CD4-positive, alpha-beta T cell treated with Interleukin-4 for 1 hour (primary cell): ENCODE measurements around the gene SLC27A3.

Source experiments
- DNase-seq, 2 donors: peaks; one replicate each; pipeline ENCODE4 v3.0.0-alpha.2; 2020 to 2022

The SLC27A3 gene, protein sequence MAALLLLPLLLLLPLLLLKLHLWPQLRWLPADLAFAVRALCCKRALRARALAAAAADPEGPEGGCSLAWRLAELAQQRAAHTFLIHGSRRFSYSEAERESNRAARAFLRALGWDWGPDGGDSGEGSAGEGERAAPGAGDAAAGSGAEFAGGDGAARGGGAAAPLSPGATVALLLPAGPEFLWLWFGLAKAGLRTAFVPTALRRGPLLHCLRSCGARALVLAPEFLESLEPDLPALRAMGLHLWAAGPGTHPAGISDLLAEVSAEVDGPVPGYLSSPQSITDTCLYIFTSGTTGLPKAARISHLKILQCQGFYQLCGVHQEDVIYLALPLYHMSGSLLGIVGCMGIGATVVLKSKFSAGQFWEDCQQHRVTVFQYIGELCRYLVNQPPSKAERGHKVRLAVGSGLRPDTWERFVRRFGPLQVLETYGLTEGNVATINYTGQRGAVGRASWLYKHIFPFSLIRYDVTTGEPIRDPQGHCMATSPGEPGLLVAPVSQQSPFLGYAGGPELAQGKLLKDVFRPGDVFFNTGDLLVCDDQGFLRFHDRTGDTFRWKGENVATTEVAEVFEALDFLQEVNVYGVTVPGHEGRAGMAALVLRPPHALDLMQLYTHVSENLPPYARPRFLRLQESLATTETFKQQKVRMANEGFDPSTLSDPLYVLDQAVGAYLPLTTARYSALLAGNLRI

DNA sequence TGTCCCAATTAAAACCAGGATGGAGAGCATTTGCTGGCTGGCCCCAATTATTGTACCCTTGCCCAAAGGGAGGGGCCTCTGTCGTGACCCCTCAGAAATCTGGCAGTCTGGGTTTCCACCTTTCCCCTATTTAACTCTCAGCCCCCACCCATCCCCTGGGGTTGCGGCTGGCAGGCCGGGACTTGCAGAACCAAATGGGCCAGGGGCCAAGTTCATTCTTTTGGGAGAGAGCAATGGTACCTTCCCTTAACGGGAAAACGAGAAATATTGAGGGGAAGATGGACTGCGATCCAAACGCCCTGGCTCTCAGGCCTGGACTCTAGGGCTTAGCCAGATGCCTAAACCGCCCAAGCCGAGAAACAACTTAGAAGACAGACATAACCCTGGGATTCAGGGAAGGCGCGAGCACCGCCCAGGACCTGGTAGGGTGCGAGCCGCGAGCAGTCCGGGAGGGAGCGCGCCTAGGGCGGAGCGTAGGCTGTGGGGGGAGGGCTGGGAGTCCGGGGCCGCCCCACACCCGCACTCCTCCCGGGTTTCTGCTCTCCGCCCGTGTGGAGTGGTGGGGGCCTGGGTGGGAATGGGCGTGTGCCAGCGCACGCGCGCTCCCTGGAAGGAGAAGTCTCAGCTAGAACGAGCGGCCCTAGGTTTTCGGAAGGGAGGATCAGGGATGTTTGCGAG is at the start of gene SLC27A3:
Gene SLC27A3 (plus strand): TSS at position 628 of the 678 bp plus-strand sequence. CDS start 91 bp downstream, outside the sequence.
- DNase-seq, result no peak

DNA sequence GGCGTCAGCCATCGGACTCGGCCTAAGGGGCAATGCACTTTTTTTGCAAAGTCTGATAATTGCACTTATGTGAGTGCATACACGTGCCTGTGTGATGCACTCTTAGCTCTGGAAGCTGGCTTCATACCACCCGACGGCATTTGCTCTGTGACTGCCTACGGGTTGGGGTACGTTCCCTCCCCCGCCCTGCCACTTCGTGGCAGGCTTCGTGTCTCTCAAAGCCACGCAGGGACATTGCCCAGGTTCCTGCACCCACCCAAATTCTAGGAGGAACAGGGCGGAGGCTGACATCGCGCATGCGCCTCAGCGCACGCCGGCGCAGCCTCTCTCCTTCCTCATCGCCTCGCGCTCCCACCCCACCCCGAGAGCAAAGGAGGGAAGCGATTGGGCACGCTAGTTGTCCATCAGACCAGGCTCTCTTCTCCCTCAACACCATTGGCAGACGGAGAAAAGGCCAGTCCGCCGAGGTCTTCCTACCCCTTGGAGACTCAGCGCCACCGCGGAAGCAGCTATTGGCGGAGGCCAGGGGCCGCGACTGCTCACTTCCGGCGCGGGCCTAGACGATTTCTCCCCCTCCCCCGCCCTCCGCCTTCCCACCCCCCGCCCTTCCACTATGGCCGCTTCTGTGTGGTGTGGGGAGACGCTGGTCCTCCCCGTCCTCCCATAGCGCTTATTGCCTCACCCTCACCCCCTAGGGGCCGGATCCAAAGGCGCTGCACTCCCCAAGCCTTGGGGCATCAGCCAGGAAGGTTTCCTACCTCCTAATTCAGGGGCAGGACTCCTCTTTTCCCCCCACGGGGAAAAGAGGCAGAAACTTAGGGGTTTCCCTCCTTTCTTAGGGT is 47.5 kb upstream of the SLC27A3 start, which contains the start of gene INTS3:
Gene INTS3 (plus strand): TSS at position 588 of the 842 bp plus-strand sequence. CDS start 585 bp downstream, outside the sequence.
- peak; percentile 100 for DNase-seq

DNA sequence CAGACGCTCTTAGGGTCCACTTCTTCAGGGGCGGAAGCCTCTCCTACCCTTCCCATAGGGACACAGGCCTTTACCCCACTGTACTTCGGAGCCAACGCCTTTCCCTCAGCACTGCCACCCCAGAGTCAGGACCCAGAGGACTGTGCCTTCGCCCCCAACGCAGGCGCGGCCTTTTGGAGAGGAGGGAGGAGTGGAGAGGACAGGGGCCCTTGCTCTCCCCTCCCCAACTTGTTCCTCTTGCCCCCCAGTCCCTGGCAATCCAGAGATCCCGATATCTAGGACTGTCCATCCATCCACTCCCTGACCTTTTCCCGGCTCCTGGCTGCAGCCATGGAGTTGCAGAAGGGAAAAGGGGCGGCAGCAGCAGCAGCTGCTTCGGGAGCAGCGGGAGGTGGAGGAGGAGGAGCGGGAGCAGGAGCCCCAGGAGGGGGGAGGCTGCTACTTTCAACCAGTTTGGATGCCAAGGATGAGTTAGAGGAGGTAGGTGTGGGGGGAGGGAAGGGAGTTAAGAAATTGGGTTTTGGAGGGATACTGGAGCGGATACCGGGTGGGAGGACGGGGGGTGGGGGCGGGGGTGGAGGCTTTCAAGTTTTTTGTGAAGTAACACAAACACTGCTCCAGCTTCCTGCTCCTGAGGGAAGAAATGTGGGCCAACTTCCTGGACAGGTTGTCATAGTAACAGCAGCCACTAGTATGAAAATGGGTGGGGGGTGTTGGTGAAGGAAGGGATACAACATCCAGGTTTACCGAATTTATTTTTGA is 46.7 kb upstream of the SLC27A3 start:
- DNase-seq, result peak; percentile 14 to 27

DNA sequence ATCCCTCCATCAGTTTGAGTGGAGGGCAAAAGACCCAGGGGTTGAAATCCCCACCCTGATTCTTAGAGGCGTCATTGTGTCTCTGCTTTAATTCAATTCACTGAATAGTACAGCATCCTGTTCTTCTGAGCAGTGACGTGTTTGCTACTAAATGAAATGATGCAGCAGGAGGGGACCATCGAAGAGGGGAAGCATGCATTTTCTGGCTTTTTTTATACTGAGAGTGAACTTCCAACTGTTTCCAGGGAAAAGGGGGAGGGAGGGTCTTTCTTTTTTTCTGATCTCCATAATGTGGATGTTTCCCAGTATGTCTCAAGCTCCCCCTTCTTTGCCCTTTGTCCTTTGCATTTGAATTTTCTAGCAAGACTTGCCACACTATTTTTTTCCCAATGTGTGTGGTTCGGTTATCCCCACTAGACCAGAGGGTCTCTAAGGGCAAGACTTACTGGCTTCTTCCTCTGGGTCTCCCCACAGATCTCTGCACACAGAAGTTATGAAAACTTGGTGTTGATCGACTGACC is 44.7 kb upstream of the SLC27A3 start:
- DNase-seq, result no peak

DNA sequence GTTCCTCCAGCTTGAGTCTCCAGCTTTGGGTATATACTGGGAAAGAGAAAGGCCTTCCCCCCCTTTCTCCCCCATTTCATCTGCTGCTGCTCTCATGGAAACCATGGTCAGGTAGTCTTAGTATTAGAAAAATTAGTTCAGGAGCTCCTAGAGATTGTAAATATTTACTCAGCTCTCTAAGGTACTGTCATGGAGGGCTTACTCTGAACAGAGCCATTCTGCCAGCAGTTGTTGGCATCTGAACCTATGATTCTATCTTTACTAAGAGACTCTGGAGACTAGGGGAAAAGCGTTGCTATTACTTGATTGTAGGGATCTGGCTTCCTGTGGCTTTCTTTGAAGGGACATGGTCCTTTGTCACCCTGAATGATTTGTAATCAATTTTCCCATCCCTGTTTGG is 41.2 kb upstream of the SLC27A3 start:
- no peak for DNase-seq

DNA sequence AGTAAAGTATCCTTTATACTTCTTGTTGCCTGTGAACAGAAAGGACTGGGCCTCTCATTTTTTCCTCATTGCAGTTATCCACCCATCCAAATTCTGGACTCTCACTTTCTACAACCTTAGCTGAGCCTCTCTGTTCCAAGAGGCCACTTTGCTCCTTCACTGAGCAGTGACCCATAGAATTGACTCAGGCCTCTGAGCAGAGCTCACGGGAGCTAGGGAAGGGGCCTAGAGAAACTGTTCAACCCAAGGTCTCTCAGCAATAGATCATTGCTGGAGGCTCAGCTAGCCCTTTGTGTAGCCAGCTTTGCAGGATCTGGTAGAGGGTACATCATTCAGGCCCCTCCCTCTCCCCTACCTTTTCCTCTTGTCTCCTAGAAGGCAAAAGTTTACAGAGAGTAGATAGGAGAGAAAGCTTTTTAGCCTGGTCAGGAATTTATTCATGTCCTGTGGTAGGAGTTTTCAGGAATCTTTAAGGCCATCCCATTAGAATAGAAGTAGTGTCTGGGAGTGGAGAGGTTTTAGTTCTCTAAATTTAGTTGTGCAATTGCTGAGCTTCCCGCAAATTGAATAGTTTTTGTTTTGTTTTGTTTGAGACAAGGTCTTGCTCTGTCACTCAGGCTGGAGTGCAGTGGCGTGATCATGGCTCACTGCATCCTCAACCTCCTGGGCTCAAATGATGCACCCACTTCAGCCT is 40.7 kb upstream of the SLC27A3 start:
- DNase-seq, result peak in 1 of 2 donors; percentile 48

DNA sequence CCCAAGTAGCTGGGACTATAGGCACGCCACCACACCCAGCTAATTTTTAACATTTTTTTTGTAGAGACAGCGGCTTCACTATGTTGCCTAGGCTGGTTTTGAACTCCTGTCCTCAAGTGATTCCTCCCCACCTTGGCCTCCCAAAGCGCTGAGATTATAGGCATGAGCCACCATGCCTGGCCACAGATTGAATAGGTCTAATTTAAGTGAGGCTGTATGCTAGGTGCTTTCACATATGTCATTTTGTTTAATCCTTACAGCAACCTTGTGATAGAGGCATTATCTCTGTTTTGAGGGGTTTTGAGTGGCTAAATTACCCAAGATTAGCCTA is 40.2 kb upstream of the SLC27A3 start:
- no peak for DNase-seq

DNA sequence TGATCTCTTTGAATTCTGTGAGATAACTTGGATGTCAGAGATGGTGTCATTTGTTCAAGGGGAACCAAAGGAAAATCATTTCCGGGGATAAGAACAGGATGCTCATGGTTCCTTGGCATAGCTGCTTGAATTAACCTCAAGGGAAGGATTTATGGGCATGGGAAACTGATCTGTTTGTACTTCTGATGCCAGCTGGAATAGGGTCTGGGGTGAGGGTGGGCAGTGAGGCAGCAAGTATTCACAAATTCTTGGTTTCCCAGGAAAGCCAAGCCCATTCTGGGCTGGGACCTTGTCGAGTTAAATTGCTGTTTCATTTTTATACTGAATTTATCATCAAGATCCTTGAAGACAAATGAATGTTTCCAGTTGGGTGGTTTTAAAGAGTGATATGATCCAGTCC is 33.2 kb upstream of the SLC27A3 start:
- DNase-seq, result no peak

DNA sequence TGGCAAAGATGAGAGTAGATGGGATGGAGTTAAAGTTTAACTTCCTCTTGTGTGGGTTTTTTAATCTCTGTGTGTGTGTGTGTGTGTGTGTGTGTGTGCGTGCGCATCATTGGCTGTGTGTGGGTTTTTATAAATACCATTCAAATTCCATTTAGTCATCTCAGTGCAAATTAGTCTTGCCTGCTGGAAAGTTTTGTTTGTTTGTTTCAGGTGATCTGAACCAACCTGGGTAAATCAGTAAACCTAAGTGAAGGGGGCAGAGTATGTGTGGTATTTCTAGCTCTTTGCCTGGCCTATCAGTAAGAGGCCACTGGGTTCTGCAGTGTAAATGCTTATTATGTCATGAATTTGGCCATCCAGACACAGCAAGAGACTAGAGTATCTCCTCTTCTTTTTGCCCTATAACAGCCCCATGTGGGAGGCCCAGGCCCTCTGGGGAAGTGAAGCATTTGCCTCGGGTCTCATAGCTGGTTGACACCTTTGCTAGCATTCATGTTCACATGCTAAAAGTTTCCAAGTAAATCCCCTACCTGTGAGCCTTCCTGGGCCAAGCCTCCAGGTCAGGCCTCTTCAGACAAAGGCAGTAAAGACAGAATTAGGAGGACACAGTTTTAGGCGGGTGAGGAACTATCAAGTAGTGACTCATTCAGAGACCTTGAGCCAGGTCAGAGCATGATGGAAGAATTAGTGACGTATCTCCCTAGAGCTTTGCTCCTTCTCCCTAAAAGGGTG is 32.6 kb upstream of the SLC27A3 start:
- DNase-seq, result peak in 1 of 2 donors; percentile 14

DNA sequence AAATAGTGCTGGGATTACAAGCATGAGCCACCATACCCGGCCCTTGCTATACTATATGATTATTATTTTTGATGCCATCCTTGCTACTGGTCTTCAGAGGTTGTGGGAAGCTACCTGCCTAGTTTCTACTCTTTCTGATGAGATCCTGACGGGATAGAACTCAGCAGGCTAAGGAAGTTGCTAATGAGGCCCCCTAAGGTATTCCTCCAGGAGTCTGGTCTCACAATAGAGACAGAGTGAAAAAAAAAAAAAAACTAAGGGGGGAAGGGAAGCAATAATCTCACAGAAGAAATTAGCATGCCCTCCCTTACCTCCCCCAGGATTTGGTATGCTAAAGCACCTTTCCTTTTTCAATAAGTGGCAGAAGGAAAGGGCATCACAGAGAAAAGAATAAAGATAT is 29.8 kb upstream of the SLC27A3 start:
- DNase-seq, result no peak

DNA sequence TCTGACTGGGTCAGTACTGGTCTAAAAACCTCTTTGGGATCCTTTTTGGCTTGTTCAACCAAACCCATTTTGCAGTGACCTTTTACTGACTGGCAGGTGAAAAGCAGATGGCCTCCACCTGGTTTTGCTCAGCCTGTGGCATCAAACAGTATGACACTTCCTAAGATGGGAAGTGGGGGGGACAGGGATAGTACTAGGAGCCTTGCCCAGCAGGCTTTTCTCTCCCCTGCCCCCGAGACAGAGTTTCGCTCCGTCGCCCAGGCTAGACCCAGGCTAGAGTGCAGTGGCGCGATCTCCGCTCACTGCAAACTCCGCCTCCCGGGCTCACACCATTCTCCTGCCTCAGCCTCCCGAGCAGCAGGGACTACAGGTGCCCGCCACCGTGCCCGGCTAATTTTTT is 29.0 kb upstream of the SLC27A3 start:
- DNase-seq, result no peak

DNA sequence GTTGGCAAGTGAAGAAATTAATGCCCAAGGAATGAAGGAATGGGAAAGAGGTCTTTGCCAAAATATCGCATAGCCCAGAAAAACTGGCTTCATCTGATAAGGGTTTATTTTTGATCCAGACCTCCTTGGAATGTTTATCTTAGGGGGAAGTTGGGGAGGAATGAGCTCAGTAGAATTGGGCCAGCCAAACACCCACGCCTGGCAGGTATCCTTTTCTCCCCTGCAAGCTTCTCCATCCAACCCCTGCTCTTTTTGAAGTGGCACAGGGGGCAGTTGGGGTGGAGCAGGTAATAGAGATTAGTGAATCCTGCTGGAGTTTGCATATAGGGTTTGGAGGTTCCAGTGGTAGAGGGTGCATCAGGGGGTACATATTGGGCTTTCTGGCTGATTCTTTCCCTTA is 26.3 kb upstream of the SLC27A3 start:
- DNase-seq, result no peak

DNA sequence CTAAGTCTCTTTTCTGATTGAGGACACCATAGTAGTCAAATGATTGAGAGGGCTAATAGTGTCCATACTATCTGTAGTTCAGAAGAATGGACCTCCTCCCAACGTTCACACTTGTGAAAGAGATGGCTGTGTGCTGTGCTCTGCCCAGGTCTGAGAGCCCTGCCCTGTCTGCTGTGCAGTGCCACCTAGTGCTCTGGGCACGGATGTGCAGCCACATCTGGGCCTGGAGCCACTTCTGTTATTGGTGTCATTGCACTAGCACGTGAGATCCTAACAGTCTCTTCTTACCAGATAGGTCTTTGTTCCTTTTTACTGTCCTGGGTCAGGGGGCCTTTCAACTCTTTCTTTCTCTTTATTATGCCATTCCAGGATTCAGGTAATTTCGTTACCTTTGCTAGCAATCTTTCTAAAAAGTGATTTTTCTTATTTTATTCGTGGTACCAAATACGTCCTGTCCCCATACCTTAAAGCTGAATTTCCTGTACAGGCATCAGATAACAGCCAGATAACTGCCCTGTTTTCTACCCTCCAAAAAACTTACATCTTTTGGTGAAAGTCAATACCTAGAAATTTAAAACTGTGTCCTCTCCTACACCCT is 25.7 kb upstream of the SLC27A3 start:
- DNase-seq, result peak; percentile 84 to 85

DNA sequence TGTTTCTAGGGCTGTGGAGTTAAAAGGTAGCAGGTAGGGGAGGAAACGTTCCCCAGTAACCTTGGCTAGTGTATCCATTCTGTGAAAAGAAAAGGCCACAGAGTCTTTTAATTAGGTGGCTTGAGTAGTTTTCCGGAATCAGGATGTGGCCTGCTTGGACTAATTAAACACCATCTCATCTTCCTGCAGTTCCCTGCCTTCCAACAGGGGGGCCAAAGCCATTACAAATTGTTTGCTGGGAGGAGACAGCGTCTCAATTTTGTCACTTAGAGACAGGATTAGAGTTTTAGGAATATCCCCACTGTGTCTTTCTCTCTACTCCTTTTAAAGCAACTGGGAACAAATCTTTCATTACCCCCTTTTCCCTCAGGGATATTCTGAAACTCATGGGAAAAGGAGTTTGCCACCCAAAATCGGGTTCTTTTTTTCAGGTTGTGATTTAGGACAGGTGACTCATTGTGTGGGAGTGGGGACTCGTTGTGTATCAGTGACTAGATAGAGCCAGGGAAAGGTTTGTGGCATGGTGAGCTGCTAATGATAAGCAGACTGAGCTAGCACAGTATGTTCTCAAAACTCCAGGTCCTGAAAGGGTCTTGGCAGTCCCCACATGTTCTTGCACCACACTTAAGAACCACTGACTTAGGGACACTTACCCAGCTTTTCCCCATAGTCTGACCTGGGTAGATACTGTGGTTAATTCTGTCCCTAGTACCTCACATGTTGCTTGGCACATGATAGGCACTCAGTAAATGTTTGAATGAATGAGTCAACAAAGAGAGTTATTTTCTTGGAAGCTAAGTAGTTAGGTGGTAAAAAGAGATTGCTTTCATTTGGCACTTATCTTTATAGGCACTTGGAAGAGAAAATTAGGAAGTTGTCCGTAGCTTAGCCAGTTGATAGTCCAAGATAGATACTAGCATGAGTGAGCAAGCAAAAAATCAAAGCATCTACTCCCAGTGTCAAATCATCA is 24.9 kb upstream of the SLC27A3 start:
- no peak for DNase-seq

DNA sequence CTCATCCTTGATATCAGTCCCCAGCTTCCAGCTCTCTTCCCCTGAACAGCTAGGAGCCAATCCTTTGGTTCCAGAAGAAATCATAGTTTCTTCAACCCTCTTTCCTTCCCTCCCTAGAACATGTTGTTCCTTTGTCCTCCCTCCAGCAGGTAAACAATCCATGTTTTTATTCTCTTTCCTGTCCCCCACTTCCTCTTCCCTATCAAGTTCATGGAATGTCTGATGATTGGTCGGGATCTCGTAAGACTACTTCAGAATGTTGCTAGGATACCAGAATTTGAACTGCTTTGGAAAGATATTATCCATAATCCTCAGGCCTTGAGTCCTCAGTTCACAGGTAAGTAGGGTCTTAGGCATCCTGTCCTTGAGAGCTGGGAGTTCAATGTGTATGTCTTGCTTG is 23.1 kb upstream of the SLC27A3 start:
- DNase-seq, result no peak

DNA sequence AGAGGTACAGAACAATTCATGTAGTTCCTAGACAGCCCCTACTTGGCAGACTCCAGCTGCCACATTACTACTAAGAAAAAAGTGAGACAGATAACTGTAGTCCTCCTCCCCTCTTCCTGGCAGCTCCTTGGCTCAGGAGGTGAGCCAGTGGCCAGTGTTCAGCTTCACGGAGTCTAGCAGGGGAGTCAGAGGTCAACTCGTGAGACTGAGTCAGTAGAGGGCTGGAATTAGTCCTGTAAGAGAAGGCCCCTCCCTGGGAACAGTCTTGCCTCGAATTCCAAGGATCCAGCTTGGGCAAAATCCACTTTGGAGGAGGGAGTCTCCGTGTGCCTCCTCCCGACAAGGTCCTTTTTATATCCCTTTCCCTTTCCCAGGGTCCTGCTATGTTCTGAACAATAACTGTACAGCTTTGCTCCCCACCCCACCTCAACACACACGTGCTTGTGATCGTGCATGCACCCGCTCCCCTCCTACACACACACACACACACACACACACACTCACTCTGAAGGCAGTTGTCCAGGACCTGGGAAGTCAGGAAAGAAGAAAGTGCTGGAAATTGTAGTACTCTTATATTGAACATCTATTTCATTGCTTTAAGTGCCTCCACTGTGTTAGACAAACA is 22.5 kb upstream of the SLC27A3 start:
- DNase-seq, result no peak

DNA sequence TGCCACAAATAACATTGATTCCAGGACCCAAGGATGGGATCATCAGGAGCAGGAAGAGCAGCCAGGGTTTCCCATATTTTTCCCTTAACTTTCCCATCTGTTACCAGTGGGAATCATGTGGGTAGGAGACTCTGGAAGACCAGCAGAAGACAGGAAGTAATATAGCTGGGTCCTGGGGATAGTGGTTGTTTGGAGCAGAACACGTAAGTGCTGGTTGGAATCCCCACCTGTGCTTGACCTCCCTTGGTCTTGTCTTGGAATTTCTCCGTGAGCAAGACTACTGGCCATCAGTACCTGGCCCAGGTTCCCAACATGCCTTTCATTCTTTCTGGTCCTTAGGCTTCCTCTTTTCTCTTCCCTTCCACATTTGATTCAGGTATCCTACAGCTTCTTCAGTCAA is 20.9 kb upstream of the SLC27A3 start:
- DNase-seq, result no peak

DNA sequence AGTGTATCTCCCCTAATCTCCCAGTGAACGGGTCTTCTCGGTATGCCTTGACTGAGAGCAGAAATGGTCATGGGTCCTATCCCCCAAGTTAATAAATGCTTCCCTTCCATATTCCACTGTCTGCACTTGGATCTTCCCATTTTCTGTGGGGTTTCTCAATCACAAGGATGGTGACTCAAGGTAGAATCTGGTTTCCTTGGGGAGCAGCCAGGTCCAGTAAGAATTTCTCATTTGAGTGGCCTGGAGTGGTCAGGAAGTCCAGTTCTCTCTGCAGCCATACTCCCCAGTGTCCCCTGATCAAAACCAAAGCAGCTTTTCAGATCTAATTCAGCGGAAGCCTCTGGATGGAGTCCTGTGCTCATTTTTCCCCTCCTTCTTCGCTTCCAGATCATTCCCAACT is 14.8 kb upstream of the SLC27A3 start:
- no peak for DNase-seq
